DMS153 treated with DMSO at 0.1 percent for 48 hours (cell line): Measurements from ENCODE around the gene KLHDC7B.
"Not testable (repeated sequence)": the region's sequence is repeated elsewhere in the genome, so short reads cannot be mapped to it uniquely, and the experiment has no call there.

Source experiments
- DNase-seq: peaks from one replicate; lab custom pipeline; 2025; ENCODE audit not compliant: unreplicated experiment; lab: John Stamatoyannopoulos, UW

Gene KLHDC7B

DNA sequence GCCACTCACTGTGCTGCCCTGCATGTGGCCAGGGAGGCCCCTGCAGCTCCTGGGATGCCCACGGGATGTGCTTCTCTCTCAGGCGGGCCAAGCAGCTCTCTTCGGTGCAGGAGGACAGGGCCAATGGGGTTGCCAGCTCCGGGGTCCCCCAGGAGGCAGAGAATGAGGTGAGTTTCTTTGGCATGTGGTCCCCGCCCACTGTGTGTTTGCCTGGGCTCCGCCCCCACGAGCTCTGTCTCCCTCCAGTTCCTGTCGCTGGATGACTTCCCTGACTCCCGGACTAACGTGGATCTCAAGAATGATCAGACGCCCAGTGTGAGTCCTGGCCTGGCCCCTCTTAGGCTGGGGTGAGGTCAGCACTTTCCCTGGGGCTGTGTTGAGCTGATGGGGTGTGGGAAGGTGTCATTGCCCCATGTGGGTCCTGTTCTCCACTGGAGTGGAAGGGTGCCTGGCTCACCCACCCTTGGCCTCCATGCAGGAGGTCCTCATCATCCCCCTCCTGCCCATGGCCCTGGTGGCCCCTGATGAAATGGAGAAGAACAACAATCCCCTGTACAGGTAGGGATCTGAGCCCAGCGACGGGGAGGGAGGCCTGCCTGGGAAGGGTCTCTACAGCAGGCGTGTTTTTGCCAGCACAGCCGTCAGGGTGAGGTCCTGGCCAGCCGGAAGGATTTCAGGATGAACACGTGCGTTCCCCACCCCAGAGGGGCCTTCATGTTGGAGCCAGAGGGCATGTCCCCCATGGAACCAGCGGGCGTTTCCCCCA, 28.0 kb upstream of the KLHDC7B start:
- DNase-seq: no peak

DNA sequence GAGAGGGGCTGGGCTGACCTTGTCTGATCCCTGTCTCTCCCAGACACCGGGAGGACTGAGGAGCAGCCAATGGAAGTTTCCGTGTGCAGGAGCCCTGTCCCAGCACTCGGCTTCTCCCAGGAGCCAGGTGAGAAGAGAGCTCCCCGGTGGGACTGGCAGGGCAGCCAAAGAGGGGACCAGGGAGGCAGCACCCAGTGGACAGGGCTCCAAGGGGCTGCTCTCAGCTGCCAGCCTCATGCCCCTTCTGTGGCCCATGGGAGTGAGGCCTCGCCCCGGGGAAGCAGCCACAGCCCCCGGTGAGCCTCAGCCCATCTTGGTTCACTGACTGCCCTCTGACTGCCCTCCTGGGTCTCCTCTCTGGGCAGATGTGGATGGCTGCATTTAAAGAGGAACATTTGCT, 27.1 kb upstream of the KLHDC7B start:
- no peak for DNase-seq

DNA sequence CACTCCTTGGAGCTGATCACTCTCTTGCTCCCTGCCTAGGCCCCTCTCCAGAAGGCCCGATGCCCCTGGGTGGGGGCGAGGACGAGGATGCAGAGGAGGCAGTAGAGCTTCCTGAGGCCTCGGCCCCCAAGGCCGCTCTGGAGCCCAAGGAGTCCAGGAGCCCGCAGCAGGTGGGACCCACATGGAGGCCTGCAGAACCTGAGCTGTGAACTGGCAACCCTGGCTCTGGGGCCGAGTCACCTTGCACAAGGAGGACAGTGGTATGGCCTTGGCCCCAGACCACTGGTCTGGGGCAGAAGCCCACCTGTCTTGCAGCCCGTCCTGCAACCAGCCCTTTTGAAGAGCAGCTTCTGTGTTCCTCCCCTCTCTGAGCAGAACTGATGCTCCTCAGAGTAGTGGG, 26.5 kb upstream of the KLHDC7B start:
- no peak for DNase-seq

DNA sequence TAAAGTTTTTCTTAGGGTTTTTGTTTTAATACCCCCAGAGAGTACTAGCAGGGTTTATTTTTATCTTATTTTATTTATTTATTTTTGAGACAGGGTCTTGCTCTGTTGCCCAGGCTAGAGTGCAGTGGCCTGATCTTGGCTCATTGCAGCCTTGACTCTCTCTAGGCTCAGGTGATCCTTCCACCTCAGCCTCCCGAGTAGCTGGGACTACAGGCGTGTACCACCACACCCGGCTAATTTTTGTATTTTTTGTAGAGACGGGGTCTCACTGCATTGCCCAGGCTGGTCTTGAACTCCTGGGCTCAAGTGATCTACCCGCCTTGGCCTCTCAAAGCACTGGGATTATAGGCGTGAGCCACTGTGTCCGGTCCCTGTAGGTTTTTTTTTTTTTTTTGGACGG, 25.5 kb upstream of the KLHDC7B start:
- not testable (repeated sequence) for DNase-seq

DNA sequence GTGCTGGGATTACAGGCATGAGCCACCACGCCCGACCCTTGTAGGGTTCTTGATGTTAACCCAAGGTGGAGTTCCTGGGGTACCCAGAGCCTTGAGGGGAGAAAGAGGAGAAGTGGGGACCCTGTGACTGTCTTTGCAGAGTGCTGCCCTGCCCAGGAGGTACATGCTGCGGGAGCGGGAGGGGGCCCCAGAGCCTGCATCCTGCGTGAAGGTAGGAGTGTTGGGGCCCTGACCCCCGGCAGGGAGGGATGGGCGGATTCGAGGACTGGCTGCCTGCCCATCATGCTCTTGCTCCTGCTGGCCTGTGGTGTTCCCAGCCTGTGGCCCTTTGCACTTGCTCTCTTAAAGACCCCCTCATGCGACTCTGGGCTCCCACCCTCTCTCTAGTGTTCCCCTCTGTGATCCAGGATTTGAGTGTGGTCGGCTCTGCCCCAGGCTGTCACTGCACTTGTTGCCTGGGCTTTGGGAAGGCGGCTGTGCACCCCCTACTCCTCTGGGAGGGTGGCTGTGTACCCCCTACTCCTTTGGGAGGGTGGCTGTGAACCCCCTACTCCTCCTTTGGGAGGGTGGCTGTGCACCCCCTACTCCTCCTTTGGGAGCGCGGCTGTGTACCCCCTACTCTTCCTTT, 24.8 kb upstream of the KLHDC7B start:
- no peak for DNase-seq

DNA sequence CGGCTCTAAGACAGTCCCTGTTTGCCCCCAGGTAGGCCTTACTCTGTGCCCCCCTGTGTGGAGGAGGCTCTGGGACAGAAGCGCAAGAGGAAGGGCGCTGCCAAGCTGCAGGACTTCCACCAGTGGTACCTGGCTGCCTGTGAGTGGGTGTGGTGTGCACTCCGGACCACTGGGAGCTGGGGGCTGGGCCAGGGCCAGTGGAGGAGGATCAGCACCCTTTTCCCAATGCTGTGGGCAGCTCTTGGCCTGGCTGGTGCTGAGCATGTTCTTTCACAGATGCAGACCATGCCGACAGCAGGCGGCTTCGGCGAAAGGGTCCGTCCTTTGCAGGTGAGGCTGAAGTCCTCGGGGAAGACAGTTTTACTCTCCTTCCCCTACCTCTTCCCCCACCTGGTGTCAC, 24.0 kb upstream of the KLHDC7B start:
- DNase-seq: no peak

DNA sequence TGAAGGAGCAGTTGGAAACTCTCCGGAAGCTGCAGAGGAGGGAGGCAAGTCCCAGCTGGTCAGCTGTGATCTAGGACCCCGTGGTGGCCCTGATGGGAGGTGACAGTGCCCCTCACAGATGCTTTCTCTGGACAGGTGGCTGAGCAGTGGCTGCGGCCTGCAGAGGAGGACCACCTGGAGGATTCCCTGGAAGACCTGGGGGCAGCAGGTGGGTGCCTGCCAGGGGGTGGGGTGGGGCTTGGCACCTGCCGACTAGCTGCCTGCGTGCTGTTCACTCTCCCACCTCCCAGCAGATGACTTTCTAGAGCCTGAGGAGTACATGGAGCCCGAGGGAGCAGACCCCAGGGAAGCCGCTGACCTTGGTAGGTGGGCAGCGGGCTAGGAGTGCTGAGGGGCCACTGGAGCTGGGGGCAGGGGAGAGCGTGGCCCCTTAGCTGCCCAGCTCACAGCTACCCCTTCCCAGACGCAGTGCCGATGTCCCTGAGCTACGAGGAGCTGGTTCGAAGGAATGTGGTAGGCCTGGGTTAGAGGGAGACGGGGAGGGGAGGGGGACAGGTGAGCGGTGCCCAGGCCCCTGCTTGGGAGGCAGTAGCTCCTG, 23.4 kb upstream of the KLHDC7B start:
- no peak for DNase-seq

DNA sequence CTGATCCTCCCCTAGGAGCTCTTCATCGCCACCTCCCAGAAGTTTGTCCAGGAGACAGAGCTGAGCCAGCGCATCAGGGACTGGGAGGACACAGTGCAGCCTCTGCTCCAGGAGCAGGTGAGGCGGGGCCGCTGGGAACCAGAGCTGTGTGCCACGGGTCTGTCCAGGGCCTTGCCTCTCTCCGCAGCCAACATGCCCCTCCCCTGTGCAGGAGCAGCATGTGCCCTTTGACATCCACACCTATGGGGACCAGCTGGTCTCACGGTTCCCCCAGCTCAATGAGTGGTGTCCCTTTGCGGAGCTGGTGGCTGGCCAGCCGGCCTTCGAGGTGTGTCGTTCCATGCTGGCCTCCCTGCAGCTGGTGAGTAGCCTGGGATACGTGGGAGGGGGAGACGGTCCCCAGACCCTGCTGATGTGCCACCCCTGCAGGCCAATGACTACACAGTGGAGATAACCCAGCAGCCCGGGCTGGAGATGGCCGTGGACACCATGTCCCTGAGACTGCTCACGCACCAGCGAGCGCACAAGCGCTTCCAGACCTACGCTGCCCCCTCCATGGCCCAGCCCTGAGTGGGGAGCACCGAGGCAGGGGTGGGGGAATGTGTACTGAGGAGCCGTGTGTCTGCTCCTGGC, 22.8 kb upstream of the KLHDC7B start:
- no peak for DNase-seq

DNA sequence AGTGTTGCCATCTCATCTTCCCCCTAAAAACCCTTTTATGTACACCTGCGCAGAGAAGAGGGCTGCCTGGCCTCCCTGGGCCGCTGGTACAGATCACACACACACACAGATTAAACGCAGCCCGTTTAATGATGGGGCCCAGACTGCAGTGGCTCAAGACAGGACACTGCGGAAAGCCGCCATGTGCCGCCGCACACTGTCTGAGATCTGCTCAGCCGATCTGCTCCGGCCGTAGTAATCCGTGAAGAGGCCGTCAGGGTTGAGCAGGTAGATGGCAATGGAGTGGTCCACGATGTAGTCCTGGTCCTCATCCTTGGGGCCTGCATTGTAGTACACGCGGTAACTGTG, 22.3 kb upstream of the KLHDC7B start:
- DNase-seq: no peak

DNA sequence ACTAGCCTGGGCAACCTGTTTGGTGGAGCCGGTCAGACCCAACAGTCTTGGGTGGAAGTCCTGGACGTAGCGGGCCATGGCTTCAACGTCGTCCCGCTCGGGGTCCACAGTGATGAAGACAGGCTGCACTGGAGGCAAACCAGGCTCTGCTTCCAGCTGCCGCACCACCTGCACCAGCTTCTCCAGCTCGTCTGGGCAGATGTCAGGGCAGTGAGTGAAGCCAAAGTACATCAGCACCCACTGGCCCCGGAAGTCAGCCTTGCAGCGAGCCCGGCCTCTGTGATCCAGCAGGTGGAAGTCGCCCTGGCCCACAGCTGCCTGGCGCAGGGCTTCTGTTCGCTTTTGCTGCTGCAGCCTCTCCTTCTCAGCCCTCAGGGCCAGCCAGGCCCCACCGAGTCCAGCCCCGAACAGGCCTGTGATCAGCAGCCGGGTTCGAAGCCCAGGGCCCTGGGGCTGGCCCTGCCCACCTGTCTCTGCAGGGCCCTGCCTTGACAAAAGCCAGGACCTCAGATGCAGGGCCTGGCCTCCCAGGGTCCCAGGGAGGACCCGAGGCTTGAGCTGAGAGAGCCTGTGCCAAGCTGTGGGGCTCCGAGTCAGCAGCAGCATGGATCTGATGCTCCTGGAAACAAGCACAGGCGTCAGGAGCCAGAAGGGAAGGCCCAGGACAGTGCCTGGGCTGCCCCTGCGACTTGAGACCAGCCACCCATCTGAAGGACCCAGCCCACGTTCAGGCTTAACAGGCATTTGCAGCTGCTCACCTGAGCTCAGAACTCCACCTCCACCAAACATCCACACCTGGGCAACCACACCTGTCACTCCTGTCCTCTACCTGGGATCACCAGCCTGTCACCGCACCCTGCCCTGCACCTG, 21.7 kb upstream of the KLHDC7B start:
- no peak for DNase-seq

DNA sequence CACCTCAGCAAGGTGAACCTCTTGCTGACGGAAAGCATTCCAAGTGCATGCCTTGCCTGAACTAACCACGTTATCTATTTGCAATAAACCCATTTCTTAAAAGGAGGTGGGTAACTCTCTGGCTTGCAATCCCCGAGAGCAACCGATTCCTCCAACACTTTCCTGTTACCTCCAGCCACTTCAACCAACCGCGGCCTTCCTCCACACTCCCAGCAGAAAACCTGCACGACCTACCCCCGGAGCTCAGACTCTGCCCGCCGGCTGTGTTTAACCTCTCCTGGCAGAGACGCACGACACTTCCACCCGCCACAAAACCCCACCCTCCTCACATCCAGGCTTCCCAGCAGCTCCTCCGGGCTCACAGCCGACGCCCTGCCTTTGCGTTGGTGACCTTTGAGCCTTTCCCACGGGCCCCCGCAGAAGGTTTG, 21.0 kb upstream of the KLHDC7B start:
- no peak for DNase-seq

DNA sequence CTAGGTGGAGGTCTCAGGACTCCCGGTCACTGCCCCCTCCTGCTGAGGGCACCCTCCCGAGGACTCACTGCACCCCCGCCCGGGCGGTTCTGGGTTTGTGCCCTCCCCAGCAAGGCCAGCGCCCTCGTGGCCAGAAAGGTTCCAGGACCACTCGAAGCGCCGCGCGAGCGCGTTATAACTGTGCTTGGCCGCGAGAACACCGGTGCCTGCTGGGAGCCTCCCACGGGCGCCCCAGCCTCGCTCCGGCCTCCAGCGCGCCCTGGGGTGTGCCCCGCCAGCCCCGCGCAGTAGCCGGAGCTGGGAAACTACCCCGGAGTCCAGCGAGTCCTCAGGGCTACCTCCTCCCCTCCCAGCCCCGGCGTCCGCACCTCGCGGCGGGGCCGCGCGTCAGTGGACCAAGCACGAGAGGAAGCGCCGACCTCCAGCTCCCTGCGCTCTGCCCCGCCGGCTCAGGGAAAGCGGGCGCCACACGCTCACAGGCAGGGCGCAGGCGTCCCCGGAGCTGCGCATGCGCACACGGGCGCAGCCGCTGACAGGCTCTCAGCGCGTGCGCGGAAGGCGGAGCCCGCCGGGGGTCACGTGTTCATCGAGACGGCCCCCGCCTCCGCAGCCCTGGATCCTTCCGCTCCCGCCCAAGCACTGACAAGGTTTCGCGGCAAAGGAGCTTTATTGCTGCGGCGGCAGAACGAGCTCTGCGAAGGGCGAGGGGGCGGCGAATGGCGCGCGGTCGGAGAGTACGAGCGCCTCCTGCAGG, 20.4 kb upstream of the KLHDC7B start, which contains the start of gene SCO2:
SCO2 (minus strand) TSS at position 495 of the 754 bp plus-strand sequence. CDS start 1,187 bp downstream, outside the sequence.
- DNase-seq: peak; percentile 93

DNA sequence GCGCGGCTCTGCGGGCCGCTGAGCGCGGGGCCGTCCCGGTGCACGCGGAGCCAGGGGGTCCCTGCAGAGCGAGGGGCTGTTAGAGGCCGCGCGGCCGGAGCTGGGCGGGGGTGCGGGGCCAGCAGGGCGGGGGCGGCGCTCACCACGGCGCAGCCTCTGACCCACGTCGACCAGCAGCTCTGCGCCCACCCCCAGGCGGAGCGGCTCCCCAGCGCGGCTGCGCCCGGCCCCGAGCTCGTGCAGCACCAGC, 19.9 kb upstream of the KLHDC7B start:
- no peak for DNase-seq

DNA sequence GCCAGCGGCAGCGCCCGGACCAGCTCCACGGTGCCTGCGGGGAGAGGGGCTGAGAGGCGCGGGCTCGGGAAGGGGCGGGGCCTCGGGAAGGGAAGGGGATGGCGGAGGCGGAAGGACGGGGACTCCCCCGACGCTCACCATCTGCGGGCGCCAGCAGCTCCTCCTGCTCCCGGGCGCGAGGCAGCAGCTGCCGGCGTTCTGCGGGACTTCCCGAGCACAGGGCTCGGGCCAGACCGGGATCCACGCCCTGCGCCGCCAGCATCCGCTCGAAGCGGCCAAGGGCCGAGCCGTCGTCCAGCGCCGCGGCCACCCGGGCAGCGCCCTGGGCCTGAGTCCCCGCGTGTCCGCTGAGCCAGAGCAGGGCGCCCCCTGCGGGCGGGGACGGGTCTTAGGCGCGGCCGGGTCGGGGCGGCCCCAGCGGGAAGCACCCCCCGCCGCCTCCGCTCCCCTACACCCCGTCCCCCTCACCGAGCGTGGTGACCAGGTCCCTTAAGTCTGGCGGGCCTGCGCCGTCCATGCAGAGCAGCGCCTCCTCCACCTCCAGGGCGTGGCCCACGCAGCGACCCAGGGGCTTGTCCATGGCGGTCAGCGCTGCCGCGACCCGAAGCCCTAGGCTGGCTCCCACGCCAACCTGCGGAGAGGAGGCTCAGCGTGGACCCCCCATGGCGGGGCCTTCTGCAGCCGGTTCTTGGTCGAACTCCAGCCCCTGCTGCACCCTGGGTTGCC, 19.4 kb upstream of the KLHDC7B start:
- DNase-seq: peak; percentile 63

DNA sequence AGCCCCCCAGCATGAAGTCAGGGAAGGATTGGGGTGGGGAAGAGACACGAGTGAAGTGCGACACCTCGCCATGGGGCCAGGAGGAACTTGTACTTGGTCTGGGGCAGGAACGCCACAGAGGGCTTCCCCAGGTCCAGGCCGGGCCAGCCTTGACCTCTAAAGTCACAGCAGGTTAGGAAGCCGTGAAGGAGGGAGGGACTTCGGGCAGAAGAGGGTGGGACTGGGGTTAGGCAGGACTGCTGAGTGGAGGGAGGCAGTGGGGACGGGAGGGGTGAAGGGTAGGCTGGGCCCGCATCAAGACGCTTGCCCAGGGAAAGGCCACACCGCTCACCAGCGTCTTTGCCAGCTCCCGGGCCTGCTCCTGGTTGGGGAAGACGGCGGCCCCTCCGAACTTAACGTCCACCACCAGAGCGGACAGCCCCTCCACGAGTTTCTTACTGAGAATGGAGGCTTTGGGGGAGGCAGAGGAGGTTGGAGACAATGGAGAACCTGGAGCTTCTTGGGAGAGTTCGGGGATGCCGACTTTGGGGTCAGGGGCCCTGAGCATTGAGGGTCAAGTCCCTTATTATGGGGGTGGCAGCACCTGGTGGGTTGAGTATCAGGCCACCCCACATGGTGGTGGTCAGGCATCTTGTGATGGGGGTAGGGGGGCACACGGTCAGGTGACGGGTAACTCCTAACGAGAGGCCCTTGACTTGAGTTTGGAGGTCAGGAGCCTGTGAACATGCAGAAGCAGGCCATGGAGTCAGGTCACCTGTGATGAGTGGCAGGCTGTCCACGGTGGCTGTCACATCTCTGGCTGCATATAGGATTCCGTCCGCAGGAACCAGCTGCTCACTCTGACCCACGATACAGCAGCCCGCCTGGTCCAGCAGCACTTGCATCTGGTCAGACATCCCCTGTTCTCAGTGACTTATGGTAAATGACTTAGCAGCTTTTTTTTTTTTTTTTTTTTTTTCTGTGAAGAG, 18.6 kb upstream of the KLHDC7B start:
- peak; percentile 7 for DNase-seq

DNA sequence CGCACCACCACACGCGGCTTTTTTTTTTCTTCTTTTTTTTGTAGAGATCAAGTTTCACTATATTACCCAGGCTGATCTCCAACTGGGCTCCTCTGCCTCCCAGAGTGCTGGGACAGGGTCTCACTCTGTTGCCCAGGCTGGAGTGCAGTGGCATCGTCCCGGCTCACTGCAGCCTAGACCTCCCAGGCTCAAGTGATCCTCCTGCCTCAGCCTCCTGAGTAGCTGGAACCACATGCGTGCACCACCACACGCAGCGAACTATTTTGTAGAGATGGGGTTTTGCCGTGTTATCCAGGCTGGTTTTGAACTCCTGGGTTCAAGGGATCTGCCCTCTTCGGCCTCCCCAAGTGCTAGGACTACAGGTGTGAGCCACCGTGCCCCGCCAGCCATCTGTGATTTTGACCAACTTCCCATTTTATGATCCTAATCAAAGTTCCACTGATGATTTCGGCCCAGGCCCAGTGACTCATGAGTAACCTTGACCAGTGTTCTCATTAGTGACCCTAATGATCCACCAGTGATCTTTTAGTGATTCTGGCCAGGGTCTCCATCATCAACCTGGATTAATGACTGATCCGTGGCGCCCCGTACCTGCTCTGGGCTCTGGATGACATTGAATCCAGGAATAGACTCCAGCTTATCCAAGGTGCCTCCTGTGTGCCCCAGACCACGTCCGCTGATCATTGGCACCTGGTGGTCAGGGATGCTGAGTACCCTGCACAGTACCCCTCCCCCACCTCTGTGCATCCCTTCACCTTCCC, 17.6 kb upstream of the KLHDC7B start:
- DNase-seq: no peak

DNA sequence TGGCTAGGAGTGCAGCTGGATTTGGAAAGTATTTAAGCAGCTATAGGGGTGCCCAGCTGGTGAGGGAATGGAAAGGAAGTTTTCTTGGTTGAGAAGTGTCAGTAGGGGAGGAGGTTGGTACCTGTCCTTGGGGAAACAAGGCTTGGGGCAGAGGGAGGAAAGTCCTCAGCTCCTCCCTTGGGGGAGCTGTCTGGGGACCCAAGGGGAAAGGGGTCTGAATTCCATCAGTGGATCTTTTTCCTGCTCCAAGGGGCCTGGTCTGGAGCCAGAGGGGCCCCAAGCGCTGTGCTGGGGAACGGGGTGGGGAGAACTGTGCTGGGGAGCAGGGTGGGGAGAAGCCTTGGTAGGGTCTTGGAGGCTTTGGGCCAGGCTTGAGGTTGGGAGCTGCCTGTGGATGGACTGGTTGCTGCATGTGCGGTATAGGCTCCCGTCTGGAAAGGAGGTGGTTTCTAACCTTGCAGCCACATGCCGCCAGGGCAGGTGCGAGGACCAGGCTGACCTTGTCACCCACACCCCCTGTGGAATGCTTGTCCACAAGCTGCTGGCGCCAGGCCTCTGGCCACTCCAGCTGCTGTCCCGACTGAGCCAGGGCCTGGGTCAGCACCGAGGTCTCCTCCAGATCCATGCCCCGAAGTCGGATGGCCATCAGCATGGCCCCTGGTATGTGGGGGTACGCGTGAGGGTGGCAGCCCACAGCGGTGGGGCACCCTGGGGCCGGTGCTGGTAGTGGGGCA, 16.9 kb upstream of the KLHDC7B start:
- DNase-seq: no peak
